HG03159 (cell line): Measurements from ENCODE around the gene CXorf65.
A peak's percentile ranks its signal among the peaks of the same experiment; 100 is the strongest.

Experiments used
- ATAC-seq: cut with Tn5 transposase; IDR thresholded peaks from one replicate; pipeline ENCODE4 v1.9.1; 2021; ENCODE audit warnings: mild to moderate bottlenecking, moderate library complexity; ENCODE audit not compliant: unreplicated experiment

CXorf65 gene

GRCh38 chrX:71068044-71068918 is 38.3 kb downstream of the CXorf65 start, which contains the start of gene SNX12:
TSS of gene SNX12 (minus strand) at chrX:71068334. CDS start at chrX:71068306, 28 bp downstream.
- ATAC-seq = peak; percentile 90

GRCh38 chrX:71067712-71068043 is 38.9 kb downstream of the CXorf65 start:
- ATAC-seq = no peak

- no peak for ATAC-seq
Measured at GRCh38 chrX:71067089-71067488, 39.5 kb downstream of the CXorf65 start.

- no peak for ATAC-seq
Measured at GRCh38 chrX:71060127-71060526, 46.4 kb downstream of the CXorf65 start.

DNA sequence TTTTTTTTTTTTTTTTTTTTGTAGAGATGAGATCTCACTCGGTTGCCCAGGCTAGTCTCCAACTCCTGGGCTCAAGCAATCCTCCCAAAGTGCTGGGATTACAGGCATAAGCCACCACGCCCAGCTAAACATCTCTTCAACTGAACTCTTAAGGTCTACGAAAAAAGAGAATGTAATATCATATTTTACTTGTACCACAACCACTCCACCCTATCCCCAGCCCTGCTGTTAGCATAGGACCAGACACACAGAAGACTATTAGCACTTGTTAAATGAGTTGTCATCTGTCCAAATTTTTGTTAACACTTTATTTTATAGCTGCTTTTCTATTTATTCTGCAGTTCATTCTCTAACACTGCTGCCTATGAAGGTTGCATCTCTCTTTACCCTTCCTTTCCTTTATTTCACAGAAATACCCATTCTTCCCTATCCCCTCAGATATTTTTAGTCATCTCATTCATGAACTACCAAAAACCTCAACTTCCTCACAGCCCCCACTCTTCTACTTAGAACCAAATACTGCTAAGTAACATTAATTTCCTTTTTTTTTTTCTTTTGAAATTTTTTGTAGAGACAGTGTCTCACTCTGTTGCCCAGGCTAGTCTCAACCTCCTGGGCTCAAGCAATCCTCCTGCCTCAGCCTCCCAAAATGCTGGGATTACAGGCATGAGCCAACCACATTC is 48.6 kb downstream of the CXorf65 start:
- no peak for ATAC-seq

- no peak for ATAC-seq
Measured at GRCh38 chrX:71056867-71057266, 49.7 kb downstream of the CXorf65 start.
